Esophagus (tissue), 2 donors: Measurements from ENCODE around the gene HNRNPCL1. TPM values are rescaled to one million over a fixed set of nuclear protein-coding genes. Genes with fewer than 3 reads are reported as not detected.
"Not testable (repeated sequence)": the region's sequence is repeated elsewhere in the genome, so short reads cannot be mapped to it uniquely, and the experiment has no call there.

Experiments
- H3K27ac ChIP-seq, 2 donors: one replicate each; pipeline ENCODE4 v1.5.1; 2013; ENCODE audit warnings: low read depth in 2 of 2, mild to moderate bottlenecking in 2 of 2, inconsistent platforms in 1 of 2, low read length in 1 of 2, moderate library complexity in 1 of 2
- H3K27me3 ChIP-seq, 2 donors: one replicate each; pipeline ENCODE4 v1.6.1; 2013; ENCODE audit warnings: low read length in 2 of 2, control low read depth in 1 of 2, mild to moderate bottlenecking in 1 of 2; ENCODE audit not compliant: insufficient read depth in 2 of 2, control insufficient read depth in 1 of 2
- H3K36me3 ChIP-seq, 2 donors: one replicate each; pipeline ENCODE4 v1.6.1; 2013; ENCODE audit warnings: low read length in 1 of 2; ENCODE audit not compliant: control insufficient read depth in 2 of 2, insufficient read depth in 2 of 2
- H3K4me1 ChIP-seq, 2 donors: one replicate each; pipeline ENCODE4 v1.6.1; 2013; ENCODE audit warnings: low read length in 1 of 2; ENCODE audit not compliant: control insufficient read depth in 2 of 2, insufficient read depth in 2 of 2
- H3K4me3 ChIP-seq, 2 donors: one replicate each; pipeline ENCODE4 v1.5.1; 2013; ENCODE audit warnings: low read length in 2 of 2, mild to moderate bottlenecking in 2 of 2, low read depth in 1 of 2, moderate library complexity in 1 of 2
- H3K9me3 ChIP-seq, 2 donors: one replicate each; pipeline ENCODE4 v1.6.1; 2013; ENCODE audit warnings: mild to moderate bottlenecking in 2 of 2, low read depth in 1 of 2, low read length in 1 of 2, moderate library complexity in 1 of 2; ENCODE audit not compliant: control insufficient read depth in 2 of 2, insufficient read depth in 1 of 2
- WGBS, 2 donors: extraction: QIAGEN DNeasy Blood & Tissue Kit; methylation state at CpG; one replicate each; pipeline ENCODE4 v1.1.7; 2013; 5-methylcytosine and 5-hydroxymethylcytosine counted together
- polyA plus RNA-seq, 2 donors: library from polyadenylated mRNA; stranded (reverse); fragments of 200-250 nt; gene quantifications; one replicate each; pipeline ENCODE4 v1.2.3, GENCODE V29; 2013
- donor health status: healthy with polysubstance abuse.
- donor health status: Bipolar disorder and iron deficiency.

Gene HNRNPCL1
- not detected for polyA plus RNA-seq

DNA sequence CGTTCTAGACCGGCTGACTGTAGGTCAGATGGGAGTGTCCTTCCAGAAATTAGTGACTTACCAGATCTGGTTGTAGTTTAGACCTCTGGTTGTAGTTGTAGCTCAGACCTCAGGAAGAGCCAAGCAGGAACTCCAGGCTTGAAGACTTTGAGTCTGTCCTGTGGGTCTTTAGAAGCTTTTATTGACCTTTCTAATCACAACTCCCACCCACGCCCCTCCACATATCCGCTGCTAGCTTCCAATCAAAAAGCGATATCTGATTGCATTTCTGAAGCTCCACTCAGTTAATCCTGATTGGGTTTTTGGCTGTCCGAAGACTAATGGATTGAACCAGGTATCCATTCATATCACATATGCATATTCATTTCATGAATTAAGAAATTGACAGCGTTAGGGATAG lies at the start of gene HNRNPCL1:
TSS of gene HNRNPCL1 (minus strand) at position 101 of the 400 bp plus-strand sequence. CDS start 431 bp downstream, outside the sequence.
- not testable (repeated sequence) for H3K9me3 ChIP-seq, H3K36me3 ChIP-seq, H3K27ac ChIP-seq, H3K4me3 ChIP-seq, H3K4me1 ChIP-seq, H3K27me3 ChIP-seq
- 83 to 91% methylated on average over 7 of the region's 7 CpGs for WGBS, 2 donors

DNA sequence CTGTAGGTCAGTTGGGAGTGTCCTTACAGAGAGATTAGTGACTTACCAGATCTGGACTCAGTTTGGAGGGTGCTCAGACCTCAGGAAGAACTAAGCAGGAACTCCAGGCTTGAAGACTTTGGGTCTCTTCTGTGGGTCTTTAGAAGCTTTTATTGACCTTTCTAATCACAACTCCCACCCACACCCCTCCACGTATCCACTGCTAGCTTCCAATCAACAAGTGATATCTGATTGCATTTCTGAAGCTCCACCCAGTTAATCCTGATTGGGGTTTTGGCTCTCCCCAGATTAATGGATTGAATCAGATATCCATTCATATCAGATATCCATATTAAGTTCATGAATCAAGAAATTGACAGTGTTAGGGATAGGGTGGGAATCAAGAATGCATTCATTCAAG lies 49.6 kb upstream of the HNRNPCL1 start, which contains the start of gene PRAMEF10:
TSS of gene PRAMEF10 (minus strand) at position 101 of the 400 bp plus-strand sequence. CDS start 2,423 bp downstream, outside the sequence.
- H3K27ac ChIP-seq, H3K27me3 ChIP-seq: not testable (repeated sequence)
- 60% methylated on average over 1 of the region's 1 CpG for WGBS, 2 donors

DNA sequence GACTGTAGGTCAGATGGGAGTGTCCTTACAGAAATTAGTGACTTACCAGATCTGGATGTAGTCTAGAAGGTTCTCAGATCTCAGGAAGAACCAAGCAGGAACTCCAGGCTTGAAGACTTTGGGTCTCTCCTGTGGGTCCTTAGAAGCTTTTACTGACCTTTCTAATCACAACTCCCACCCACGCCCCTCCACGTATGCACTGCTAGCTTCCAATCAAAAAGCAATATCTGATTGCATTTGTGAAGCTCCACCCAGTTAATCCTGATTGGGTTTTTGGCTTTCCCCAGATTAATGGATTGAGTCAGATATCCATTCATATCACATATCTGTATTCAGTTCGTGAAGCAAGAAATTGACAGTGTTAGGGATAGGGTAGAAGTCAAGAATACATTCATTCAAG lies 37.6 kb upstream of the HNRNPCL1 start, which contains the start of gene PRAMEF4:
TSS of gene PRAMEF4 (minus strand) at position 101 of the 400 bp plus-strand sequence. CDS start 2,807 bp downstream, outside the sequence.
- H3K36me3 ChIP-seq, H3K4me3 ChIP-seq, H3K27me3 ChIP-seq, H3K27ac ChIP-seq, H3K9me3 ChIP-seq, H3K4me1 ChIP-seq: not testable (repeated sequence)
- 74% methylated on average over 3 of the region's 3 CpGs for WGBS, 2 donors

More for the DNA sequence above, 49.6 kb upstream of the HNRNPCL1 start, which contains the start of gene PRAMEF10:
- not testable (repeated sequence) for H3K9me3 ChIP-seq, H3K36me3 ChIP-seq, H3K4me3 ChIP-seq, H3K4me1 ChIP-seq

DNA sequence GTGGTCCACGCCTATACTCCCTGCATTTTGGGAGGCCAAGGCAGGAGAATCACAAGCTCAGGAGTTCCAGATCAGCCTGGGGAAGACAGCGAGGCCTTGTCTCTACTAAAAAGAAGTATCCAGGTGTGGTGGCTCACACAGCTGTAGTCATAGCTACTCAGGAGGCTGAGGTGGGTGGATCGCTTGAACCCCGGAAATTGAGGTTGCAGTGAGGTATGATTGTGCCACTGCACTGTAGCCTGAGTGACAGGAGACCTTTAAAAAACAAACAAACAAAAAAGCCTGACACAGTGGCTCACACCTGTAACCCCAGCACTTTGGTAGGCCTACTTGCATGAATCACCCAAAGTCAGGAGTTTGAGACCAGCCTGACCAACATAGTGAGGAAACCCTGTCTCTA lies 29.9 kb upstream of the HNRNPCL1 start:
- WGBS, 2 donors: 76 to 82% methylated on average over 3 of the region's 4 CpGs
- H3K36me3 ChIP-seq, H3K4me1 ChIP-seq, H3K9me3 ChIP-seq, H3K4me3 ChIP-seq, H3K27me3 ChIP-seq, H3K27ac ChIP-seq: not testable (repeated sequence)

DNA sequence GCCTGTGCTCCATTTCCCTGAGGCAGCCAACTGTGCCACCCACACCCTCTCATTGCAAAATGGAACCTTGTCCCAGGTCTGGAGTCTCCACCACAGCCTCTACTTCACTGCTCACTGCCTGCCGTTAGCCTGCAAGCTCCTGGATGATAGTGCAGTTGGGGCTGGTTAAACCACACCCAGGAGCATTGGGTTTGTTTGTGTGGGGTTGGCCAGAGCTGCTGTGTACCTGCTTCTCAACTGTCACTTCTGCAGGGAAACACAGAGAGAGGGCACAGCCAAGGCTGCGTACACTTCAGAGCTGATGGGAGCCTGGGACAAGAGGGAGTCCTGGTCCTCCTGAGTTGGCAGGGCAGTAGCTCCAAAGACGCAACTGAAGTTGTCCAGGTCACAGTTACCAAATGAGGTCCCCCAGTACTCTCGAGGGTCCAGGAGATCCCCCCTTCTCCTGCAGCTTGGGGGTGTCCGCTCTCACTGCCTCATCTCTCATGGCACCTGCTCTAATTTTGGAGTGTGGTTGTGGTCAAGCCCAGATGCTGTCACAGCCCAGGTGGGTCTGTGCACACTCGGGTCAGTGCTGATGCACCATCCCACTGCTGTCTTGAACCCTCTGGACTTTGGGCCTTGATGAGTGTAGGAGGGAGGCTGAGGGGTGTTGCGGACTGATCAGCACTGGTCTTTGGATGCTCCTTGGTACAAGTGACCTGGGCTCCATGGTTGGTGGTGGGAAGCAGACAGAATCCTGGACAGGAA lies 14.8 kb upstream of the HNRNPCL1 start:
- H3K4me3 ChIP-seq, H3K27ac ChIP-seq, H3K9me3 ChIP-seq, H3K4me1 ChIP-seq, H3K36me3 ChIP-seq, H3K27me3 ChIP-seq: not testable (repeated sequence)
- 84 to 86% methylated on average over 4 to 5 of the region's 7 CpGs for WGBS, 2 donors

DNA sequence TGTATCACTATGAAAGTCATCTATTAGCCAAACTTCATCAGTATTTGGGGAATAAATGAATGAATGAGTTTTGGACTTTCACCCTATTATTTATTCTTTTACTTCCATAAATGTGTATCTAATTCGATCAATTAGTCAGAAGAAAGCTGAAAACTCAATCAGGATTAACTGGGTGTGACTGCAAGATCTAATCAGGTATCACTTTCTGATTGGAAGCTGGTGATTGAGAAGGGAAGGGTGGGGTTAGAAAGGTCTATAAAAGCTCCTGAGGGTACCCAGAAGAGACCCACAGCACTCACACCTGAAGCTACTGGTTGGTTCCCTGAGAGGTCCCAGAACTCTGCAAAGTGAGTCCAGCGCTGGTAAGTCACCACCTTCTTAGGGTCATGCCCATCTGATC lies 8.3 kb upstream of the HNRNPCL1 start, which contains the start of gene PRAMEF2:
TSS of gene PRAMEF2 (plus strand) at position 301 of the 400 bp plus-strand sequence. CDS start 1,924 bp downstream, outside the sequence.
- H3K4me1 ChIP-seq, H3K27me3 ChIP-seq, H3K4me3 ChIP-seq, H3K9me3 ChIP-seq, H3K36me3 ChIP-seq, H3K27ac ChIP-seq: not testable (repeated sequence)
- WGBS, 2 donors: 46 to 66% methylated on average over 2 of the region's 2 CpGs

DNA sequence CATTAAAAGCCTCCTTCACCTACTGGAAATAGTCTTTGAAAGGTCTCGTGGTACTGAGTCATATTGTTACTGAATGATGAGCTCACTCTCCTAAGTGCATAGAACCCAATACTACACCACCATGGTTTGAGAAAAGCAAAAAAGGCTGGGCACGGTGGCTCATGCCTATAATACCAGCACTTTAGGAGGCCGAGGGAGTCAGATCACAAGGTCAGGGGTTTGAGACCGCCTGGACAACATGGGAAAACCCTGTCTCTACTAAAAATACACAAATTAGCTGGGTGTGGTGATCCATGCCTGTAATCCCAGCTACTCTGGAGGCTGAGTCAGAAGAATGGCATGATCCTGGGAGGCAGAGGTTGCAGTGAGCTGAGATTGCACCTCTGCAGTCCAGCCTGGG lies 3.3 kb upstream of the HNRNPCL1 start:
- Histone ChIP-seq H3K27ac (no peak overlapping the region), H3K4me1 (no peaks in the 10 kb centered on the region), H3K36me3 (no peaks in the 10 kb centered on the region), H3K27me3 (no peaks in the 10 kb centered on the region), H3K9me3 (peaks cover 2 to 3% of the 10 kb centered on the region in 2 donors), H3K4me3 (no peak overlapping the region)
- 58 to 63% methylated on average over 4 of the region's 4 CpGs for WGBS, 2 donors

DNA sequence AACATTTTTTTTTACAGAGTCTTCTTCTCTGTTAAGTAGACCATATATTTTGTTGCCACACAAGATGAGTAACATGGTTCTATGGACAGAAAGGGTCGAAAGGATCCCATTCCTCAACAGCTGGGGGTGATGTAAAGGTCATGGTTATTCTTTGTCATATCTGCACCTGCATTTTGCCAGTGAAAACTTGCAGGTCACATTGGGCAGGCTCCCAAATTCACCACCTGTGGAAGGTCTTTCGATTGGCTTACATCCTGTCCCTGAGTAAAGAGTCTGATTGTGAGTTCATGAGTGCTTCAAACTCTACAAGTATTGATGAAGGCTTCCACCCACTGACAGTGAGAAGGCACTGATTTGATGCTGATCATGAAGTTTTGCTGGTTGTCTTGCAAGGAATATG lies 15.3 kb downstream of the HNRNPCL1 start:
- WGBS, 2 donors: 35 to 46% methylated on average over 2 of the region's 2 CpGs

DNA sequence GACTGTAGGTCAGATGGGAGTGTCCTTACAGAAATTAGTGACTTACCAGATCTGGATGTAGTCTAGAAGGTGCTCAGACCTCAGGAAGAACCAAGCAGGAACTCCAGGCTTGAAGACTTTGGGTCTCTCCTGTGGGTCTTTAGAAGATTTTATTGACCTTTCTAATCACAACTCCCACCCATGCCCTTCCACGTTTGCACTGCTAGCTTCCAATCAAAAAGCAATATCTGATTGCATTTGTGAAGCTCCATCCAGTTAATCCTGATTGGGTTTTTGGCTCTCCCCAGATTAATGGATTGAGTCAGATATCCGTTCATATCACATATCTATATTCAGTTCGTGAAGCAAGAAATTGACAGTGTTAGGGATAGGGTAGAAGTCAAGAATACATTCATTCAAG lies 17.2 kb downstream of the HNRNPCL1 start, which contains the start of gene PRAMEF11:
TSS of gene PRAMEF11 (minus strand) at position 101 of the 400 bp plus-strand sequence. CDS start 2,621 bp downstream, outside the sequence.
- not testable (repeated sequence) for H3K27ac ChIP-seq, H3K27me3 ChIP-seq, H3K36me3 ChIP-seq, H3K4me1 ChIP-seq, H3K4me3 ChIP-seq, H3K9me3 ChIP-seq
- WGBS, 2 donors: 62% methylated on average over 3 of the region's 3 CpGs

More for the DNA sequence above, 15.3 kb downstream of the HNRNPCL1 start:
- H3K27ac ChIP-seq, H3K27me3 ChIP-seq, H3K36me3 ChIP-seq, H3K9me3 ChIP-seq, H3K4me3 ChIP-seq, H3K4me1 ChIP-seq: not testable (repeated sequence)

DNA sequence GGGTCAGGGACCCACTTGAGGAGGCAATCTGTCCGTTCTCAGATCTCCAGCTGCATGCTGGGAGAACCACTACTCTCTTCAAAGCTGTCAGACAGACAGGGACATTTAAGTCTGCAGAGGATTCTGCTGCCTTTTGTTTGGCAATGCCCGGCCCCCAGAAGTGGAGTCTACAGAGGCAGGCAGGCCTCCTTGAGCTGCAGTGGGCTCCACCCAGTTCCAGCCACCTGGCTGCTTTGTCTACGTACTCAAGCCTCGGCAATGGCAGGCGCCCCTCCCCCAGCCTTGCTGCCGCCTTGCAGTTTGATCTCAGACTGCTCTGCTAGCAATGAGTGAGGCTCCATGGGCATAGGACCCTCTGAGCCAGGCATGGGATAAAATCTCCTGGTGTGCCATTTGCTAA lies 29.5 kb downstream of the HNRNPCL1 start:
- not testable (repeated sequence) for H3K9me3 ChIP-seq, H3K4me3 ChIP-seq, H3K36me3 ChIP-seq, H3K4me1 ChIP-seq, H3K27me3 ChIP-seq, H3K27ac ChIP-seq
- WGBS, 2 donors: 63 to 64% methylated on average over 6 of the region's 6 CpGs
